Activated T-cell treated with anti-CD3 and anti-CD28 coated beads, Interleukin-2, amount 50 U/mL, for 4 hours (primary cell): ENCODE measurements around the gene LDLRAD3. TPM values are rescaled to one million over a fixed set of nuclear protein-coding genes. Genes with fewer than 3 reads are reported as not detected.

Experiments
- ATAC-seq, 2 donors: fragments of 200-7000 bp; cut with Tn5 transposase; one replicate each; pipeline ENCODE4 v1.10.0; 2021
- DNase-seq: peaks from one replicate; pipeline ENCODE4 v3.0.0-alpha.2; 2020
- H3K27me3 Mint-ChIP-seq: one replicate; pipeline ENCODE4 v1.8.0; 2021; ENCODE audit warnings: low read depth, mixed read lengths
- H3K36me3 Mint-ChIP-seq: one replicate; pipeline ENCODE4 v1.8.0; 2022; ENCODE audit warnings: mixed read lengths; ENCODE audit not compliant: insufficient read depth
- H3K4me1 Mint-ChIP-seq: one replicate; pipeline ENCODE4 v1.8.0; 2021; ENCODE audit warnings: low read depth, mixed read lengths
- H3K4me3 Mint-ChIP-seq: one replicate; pipeline ENCODE4 v1.8.0; 2021; ENCODE audit warnings: mild to moderate bottlenecking, moderate library complexity, mixed read lengths
- H3K9me3 Mint-ChIP-seq: one replicate; pipeline ENCODE4 v1.8.0; 2021; ENCODE audit warnings: mixed read lengths
- total RNA-seq, 3 donors: library from RNA; stranded (reverse); gene quantifications; one replicate each; pipeline ENCODE4 v1.2.1, GENCODE V29; 2021

LDLRAD3 gene
- total RNA-seq, 3 donors from 2014 or later, result 0.29 to 0.76 (median 0.71) TPM

DNA sequence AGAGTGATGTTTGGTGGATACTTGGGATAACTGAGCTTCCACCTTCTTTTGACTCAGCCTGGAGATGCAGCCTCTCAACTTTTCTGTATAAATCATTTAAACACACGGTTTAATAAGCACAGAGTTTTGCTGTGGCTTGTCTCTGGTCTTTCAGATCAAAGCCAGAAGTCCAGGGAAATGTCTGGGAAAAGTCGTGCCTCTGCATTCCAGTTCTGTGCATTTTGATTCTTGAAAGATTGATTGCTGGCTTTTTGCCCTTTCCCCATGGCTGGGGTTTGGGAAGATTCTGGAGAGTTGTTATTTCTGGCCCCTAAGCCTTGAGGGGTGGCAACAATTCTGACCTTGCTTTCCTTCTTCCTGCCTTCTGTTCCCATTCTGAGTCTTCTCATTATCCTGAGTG is 191.2 kb downstream of the LDLRAD3 start:
- DNase-seq (no peak), ATAC-seq (no peak)
- Mint-ChIP-seq H3K9me3 (no peaks in the 10 kb centered on the region), H3K36me3 (no peaks in the 10 kb centered on the region), H3K27me3 (peaks cover 3% of the 10 kb centered on the region), H3K4me1 (no peaks in the 10 kb centered on the region), H3K4me3 (no peak overlapping the region)

DNA sequence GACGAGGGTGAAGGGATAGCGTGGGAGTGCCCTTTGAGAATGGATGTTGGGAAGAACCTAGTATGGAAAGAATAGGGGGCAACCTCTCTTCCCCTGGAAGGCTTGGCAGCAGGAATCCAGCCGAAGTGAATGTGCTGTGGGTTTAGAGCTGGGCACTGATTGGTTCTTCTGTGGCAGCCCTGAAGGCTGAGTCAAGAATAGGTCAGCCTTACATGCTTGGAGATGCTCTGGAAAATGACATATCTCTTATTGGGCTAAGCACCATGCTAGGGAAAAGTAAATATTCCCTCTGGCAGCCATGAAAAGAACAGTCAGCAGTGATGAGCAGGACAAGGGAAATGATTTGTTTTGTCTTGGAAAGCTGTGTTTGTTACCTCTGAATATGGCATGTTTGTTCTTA is 195.9 kb downstream of the LDLRAD3 start:
- H3K27me3 Mint-ChIP-seq, result peaks cover 3% of the 10 kb centered on the region
- H3K4me1 Mint-ChIP-seq, result no peaks in the 10 kb centered on the region
- DNase-seq, result no peak
- H3K4me3 Mint-ChIP-seq, result no peak overlapping the region
- no peak for ATAC-seq
- no peaks in the 10 kb centered on the region for H3K36me3 Mint-ChIP-seq
- H3K9me3 Mint-ChIP-seq, result no peaks in the 10 kb centered on the region

DNA sequence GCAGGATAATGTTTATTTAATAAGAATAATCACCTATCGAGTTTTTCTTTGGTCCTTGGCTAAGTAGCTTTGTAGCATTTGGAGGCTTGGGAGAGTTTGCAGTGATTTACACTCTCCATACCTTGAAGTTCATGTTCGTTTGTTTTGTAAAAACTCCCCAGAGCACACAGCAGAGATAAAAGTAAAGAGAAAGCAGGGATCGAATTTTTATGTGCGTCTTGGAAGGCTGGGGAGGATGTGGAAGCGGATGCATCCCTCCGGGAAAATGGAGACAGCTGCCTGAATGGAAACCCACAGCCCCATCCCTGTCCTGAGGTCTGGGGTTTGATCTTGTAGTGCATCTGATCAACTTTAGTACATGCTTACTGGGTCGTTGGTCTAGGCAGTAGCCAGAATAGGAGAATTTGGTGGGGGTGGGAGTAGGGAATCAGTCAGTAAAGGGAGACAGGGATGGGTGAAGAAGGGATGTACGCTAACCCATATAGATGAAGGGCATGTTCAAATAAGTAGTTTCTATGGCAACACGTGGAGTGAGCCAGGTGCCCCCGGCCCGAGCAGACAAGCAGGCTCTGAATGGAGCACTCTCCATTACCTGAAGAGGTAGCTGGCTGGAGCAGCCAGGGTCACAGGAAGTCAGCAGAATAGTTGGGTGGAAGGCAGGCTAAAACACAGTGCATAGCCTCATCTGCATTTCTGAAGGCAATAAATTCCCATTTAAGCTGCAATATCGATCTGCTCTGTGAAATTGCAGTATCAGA is 197.5 kb downstream of the LDLRAD3 start:
- Mint-ChIP-seq H3K4me1 (no peaks in the 10 kb centered on the region), H3K4me3 (no peak overlapping the region), H3K9me3 (no peaks in the 10 kb centered on the region), H3K36me3 (no peaks in the 10 kb centered on the region), H3K27me3 (peaks cover 1% of the 10 kb centered on the region)
- DNase-seq, result no peak
- no peak for ATAC-seq

DNA sequence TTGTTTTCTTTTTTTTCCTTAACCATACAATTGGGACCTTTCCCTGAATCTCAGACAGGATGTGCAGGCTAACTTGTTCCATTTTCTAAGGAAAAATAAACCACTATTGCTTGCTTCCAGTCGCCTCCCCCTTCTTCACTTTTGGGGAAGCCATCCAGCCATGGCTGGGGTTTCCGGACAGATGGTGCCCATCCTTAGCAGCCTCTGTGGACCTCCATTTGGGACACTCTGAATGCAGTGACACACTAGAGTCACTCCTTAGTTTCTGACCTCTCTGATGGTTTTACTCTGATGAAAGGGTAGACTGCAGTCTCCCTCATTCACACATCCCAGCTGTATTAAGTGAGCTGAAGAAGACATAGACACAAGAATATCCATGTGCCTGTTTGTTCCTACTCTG is 198.1 kb downstream of the LDLRAD3 start:
- H3K9me3 Mint-ChIP-seq, result no peaks in the 10 kb centered on the region
- no peak for ATAC-seq
- H3K4me1 Mint-ChIP-seq, result no peaks in the 10 kb centered on the region
- no peak for DNase-seq
- no peak overlapping the region for H3K4me3 Mint-ChIP-seq
- no peaks in the 10 kb centered on the region for H3K36me3 Mint-ChIP-seq
- H3K27me3 Mint-ChIP-seq, result no peaks in the 10 kb centered on the region

DNA sequence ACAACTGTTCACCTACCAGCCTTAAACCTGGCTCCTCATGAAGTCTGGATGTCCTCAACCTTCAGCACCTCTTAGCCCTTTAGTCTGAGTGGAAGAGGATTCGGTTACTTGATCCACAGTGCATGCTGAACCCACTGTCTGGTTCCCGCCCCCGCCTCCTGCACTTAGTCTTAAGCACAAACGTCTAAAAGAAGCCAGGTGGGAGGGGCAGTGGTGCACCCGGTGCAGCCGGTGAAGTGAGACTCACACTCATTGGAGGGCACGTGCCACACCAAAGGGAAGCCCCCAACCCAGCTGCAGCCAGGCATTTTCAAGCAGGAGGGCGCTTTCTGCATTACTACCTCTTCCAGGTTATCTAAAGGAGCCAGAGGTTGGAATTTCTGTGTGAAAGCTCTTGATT is 198.6 kb downstream of the LDLRAD3 start:
- ATAC-seq (no peak), DNase-seq (no peak)
- H3K4me1 Mint-ChIP-seq, result no peaks in the 10 kb centered on the region
- no peak overlapping the region for H3K4me3 Mint-ChIP-seq
- H3K9me3 Mint-ChIP-seq, result no peaks in the 10 kb centered on the region
- no peaks in the 10 kb centered on the region for H3K27me3 Mint-ChIP-seq
- no peaks in the 10 kb centered on the region for H3K36me3 Mint-ChIP-seq

DNA sequence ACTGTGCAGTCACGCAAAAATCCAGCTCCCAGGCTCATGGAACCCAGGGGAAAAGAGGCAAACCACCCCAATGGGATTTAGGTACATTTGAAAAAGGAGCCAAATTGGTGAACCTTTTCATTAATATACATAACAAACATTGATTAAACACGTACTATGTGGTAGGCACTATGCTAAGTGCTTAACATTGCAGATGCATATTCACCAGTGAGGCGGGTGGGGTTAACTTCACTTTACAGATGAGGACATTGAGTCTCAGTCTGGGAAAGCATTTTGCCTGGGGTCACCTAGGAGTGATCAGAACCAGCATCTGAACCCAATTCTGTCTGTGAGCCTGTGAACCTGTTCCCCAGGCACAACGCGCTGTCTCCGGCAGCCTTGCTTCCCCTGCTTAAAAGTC is 199.0 kb downstream of the LDLRAD3 start:
- no peaks in the 10 kb centered on the region for H3K36me3 Mint-ChIP-seq
- ATAC-seq, result no peak
- no peaks in the 10 kb centered on the region for H3K27me3 Mint-ChIP-seq
- no peaks in the 10 kb centered on the region for H3K9me3 Mint-ChIP-seq
- H3K4me3 Mint-ChIP-seq, result no peak overlapping the region
- no peaks in the 10 kb centered on the region for H3K4me1 Mint-ChIP-seq
- DNase-seq, result no peak

DNA sequence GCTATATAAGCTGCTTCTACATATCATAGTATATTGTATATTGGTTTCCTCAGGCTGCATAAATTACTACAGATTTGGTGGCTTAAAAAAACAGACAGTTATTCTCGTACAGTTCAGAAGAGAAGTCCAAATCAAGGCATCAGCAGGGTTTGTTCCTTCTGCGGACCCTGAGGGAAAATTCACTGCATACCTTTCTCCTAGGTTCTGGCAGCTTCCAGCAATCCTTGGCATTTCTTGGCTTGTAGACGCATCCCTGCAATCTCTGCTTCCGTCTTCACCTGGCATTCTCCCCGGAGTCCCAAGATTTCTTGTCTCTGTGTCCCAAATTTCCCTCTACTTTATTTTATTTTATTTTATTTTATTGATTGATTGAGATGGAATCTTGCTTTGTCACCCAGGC is 202.6 kb downstream of the LDLRAD3 start:
- H3K4me1 Mint-ChIP-seq, result peaks cover 2% of the 10 kb centered on the region
- no peaks in the 10 kb centered on the region for H3K9me3 Mint-ChIP-seq
- DNase-seq (no peak), ATAC-seq (no peak)
- no peaks in the 10 kb centered on the region for H3K36me3 Mint-ChIP-seq
- no peak overlapping the region for H3K4me3 Mint-ChIP-seq
- H3K27me3 Mint-ChIP-seq, result peaks cover 3% of the 10 kb centered on the region

DNA sequence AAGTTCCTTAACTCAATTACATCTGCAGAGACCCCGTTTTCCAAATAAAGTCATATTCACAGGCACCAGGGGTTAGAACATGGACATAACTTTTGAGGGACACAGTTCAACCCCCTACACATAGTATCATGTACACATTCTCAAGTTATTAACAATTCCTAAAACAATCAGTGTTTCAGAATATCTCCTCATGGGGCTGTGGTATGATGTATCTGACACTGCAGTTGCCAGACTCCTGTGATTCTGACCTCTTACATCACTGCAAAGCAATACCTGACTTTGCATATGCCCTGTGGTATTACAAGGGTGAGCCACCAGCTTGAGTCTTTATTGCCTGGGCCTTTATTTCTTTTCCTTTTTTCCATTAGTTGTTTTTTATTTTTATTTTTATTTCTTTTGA is 203.6 kb downstream of the LDLRAD3 start:
- no peak for DNase-seq
- no peaks in the 10 kb centered on the region for H3K36me3 Mint-ChIP-seq
- H3K4me1 Mint-ChIP-seq, result peaks cover 2% of the 10 kb centered on the region
- ATAC-seq, result no peak
- no peaks in the 10 kb centered on the region for H3K9me3 Mint-ChIP-seq
- H3K27me3 Mint-ChIP-seq, result peaks cover 3% of the 10 kb centered on the region
- no peak overlapping the region for H3K4me3 Mint-ChIP-seq

DNA sequence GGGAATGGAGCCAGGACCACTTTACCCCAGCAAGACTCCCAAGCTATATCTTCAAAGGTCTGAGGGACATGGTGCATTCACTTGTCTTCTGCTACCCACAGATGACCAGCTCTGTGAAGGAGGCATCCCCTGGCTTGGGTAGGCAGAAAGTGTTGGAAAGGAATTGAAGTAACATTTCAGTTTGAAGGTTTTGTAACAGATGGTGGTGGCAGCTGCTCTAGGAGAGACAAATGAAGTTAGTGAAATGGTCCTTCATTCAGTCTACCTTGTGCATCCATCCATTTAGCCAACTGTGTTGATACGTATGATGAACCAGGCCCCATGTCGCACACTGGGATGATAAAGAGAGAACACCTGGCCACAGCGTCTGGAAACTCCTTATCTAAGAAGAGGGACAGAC is 204.8 kb downstream of the LDLRAD3 start:
- peaks cover 3% of the 10 kb centered on the region for H3K27me3 Mint-ChIP-seq
- H3K36me3 Mint-ChIP-seq, result no peaks in the 10 kb centered on the region
- ATAC-seq (no peak), DNase-seq (no peak)
- no peaks in the 10 kb centered on the region for H3K9me3 Mint-ChIP-seq
- peaks cover 2% of the 10 kb centered on the region for H3K4me1 Mint-ChIP-seq
- H3K4me3 Mint-ChIP-seq, result no peak overlapping the region

DNA sequence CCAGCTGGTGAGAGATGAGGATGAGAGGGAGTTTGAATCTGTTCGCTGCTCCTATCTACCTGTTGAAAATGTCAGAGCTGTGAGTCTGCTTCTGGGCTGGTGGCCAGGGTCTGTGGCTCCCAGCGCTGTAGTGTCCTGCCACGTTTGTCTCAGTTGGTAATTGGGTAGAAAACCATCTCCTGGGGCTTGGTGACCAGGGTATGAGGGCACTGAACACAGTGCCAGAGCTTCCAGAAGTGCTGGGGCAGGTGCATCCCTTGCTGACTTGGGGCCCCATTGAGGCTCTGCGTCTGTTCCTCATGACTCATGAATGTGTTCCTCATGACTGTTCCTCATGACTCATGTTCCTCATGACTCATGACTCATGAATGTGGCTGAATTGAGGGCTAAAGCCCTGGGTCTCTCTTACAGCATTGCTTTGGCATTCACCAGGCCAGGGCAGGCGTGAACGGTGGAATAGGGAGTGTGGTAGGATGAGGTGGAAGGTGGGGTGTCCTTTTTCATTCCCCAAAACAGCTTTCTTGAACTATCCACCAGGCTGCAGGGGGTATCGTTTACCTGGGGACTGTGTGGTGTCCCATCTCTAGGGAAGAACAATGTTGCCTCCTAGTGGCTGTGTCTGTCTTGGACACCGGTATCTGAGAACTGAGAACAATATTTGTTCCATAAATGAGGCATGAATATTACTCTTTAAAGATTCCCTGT is 205.8 kb downstream of the LDLRAD3 start:
- peaks cover 3% of the 10 kb centered on the region for H3K27me3 Mint-ChIP-seq
- H3K4me3 Mint-ChIP-seq, result no peak overlapping the region
- H3K36me3 Mint-ChIP-seq, result no peaks in the 10 kb centered on the region
- no peak for DNase-seq
- ATAC-seq, result peak; percentile 93 to 98
- H3K4me1 Mint-ChIP-seq, result peaks cover 2% of the 10 kb centered on the region
- H3K9me3 Mint-ChIP-seq, result no peaks in the 10 kb centered on the region

DNA sequence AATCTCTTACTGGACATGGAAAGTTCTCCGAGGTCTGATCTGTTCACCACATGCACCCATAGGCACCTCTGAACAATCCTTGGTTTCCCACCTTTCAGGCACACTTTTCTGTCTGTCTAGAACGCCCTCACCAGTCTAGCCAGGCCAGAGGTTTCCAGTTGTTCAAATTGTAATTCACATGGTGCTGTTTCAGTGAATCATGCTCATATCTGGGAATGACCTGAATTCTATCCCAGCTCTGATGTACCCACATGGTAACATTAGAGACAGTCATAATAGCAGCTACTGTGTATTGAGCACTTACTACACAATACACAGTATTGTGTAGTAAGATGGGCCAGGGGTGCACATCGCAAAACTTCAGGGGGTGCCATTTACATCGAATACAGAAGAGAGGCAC is 207.1 kb downstream of the LDLRAD3 start:
- H3K4me3 Mint-ChIP-seq, result no peak overlapping the region
- H3K36me3 Mint-ChIP-seq, result no peaks in the 10 kb centered on the region

DNA sequence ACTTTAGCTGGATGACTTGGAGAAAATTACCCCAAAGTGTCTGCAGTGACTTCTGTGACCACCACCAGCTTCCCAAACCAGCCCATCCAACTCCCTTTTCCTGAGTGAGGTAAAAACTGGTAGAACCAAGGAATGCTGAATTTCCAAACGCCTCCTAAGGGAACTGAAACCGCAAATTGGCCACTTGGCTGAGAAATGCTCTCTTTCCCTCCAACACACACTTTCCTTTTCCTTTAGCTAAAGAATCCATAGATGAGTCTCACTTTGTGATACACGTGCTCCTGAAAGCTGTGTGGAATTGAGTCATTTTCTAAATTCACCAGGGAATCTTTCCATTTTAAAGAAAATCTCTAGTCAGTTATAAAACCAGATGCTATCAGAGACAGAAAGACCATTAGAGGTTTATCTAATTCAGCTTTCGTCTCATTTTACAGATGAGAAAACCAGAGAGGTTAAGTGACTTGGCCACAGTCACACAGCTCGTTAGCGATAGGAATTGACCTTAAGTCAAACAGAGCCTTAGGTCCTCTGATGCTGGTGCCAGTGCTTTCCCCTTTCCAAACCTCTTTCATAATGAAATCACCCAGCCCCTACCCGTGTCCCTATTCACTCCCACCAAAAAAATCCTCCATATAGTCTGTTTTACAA is 208.2 kb downstream of the LDLRAD3 start:
- peaks cover 10% of the 10 kb centered on the region for H3K27me3 Mint-ChIP-seq
- H3K36me3 Mint-ChIP-seq, result no peaks in the 10 kb centered on the region
- H3K4me1 Mint-ChIP-seq, result peaks cover 2% of the 10 kb centered on the region
- DNase-seq, result no peak
- no peak for ATAC-seq
- no peak overlapping the region for H3K4me3 Mint-ChIP-seq
- H3K9me3 Mint-ChIP-seq, result no peaks in the 10 kb centered on the region

More for the DNA sequence above, 207.1 kb downstream of the LDLRAD3 start:
- Mint-ChIP-seq H3K9me3 (no peaks in the 10 kb centered on the region), H3K27me3 (peaks cover 10% of the 10 kb centered on the region), H3K4me1 (peaks cover 2% of the 10 kb centered on the region)
- DNase-seq, result no peak
- ATAC-seq, result no peak

DNA sequence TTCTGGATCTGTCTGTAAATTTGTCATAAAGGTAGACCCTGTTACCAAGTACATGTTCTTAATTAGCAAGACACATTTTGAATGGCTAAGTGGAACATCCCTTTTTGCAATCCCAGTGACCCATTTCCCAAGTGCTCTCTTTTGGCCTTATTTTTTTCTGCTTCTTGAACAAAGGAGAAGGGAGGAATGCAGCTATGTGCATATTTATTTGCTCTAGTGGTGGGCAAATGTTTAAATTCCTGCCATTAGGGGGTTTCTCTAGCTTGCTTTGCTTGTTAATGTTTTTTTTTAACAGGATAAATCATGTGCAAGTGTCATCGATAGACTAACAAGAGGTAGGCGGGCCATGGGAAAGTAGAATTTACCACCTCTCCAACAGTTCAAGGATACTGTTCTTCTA is 209.7 kb downstream of the LDLRAD3 start:
- Mint-ChIP-seq H3K4me3 (no peak overlapping the region), H3K4me1 (peaks cover 2% of the 10 kb centered on the region), H3K36me3 (no peaks in the 10 kb centered on the region), H3K27me3 (peaks cover 10% of the 10 kb centered on the region), H3K9me3 (no peaks in the 10 kb centered on the region)
- DNase-seq, result no peak
- no peak for ATAC-seq

DNA sequence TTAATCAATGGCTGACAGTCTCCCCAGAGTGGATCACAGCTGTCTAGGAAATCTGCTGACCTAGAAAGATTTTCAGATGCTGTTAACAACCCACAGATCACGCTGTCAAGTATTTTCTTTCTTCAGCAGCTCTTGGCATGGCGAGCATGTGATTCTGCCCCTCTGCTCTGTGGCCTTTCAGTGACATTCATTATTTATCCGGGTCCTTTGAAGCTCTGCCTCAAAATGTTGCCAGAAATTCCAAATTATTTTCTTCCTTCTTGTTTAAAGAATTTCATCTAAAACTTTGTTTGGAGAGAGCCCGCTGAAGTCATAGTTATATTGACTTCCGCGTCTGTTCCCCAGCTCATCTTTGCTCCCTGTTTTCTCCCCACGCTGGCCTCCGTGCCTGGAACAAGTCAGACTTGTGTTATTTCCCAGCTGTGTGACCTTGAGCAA is 211.3 kb downstream of the LDLRAD3 start:
- no peaks in the 10 kb centered on the region for H3K9me3 Mint-ChIP-seq
- no peak overlapping the region for H3K4me3 Mint-ChIP-seq
- H3K36me3 Mint-ChIP-seq, result no peaks in the 10 kb centered on the region
- no peak for ATAC-seq
- H3K27me3 Mint-ChIP-seq, result peaks cover 7% of the 10 kb centered on the region
- H3K4me1 Mint-ChIP-seq, result no peaks in the 10 kb centered on the region
- DNase-seq, result no peak

DNA sequence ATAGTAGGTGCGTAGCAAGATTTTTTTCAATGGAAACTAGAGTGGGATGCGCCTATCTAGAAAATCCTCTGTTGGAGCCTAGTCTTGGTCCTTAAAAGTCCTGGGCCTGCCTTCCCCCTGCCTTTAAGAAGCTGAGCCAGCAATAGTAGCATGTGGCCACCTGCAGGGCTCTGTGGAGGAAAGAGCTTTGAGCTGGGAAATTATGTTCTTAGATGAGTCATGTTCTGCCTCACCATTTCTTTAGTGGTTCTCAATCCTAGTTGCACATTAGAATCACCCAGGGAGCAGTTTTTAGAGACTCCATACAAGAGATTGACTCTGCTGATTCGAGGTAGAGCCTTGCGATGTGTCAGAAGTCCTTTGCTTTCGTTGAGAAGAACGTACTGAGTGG is 211.9 kb downstream of the LDLRAD3 start:
- H3K9me3 Mint-ChIP-seq, result no peaks in the 10 kb centered on the region
- no peaks in the 10 kb centered on the region for H3K4me1 Mint-ChIP-seq
- no peak overlapping the region for H3K4me3 Mint-ChIP-seq
- H3K36me3 Mint-ChIP-seq, result no peaks in the 10 kb centered on the region
- DNase-seq (no peak), ATAC-seq (no peak)
- peaks cover 7% of the 10 kb centered on the region for H3K27me3 Mint-ChIP-seq
